Thoracic aorta (tissue), 2 donors: ENCODE data around the gene TBCE. TPM values are rescaled to one million over a fixed set of nuclear protein-coding genes. Genes with fewer than 3 reads are reported as not detected.

Source experiments
- ATAC-seq: fragments of 150-250 bp; one replicate; pipeline ENCODE4 v1.8.0; 2017; ENCODE audit warnings: low read depth; ENCODE audit not compliant: insufficient number of reproducible peaks, low FRiP score
- DNase-seq: peaks from one replicate; pipeline ENCODE4 v3.0.0-alpha.2; 2020; ENCODE audit warnings: low spot score
- H3K27ac ChIP-seq, 2 donors: fragments of 200-600 bp; sonication (generic); 1 replicate in 1 of 2; 2 replicates in 1 of 2; pipeline ENCODE4 v1.5.1; 2016; ENCODE audit warnings: mild to moderate bottlenecking in 2 of 2, moderate library complexity in 2 of 2
- H3K27me3 ChIP-seq: fragments of 200-600 bp; sonication (generic); replicated peaks from 2 replicates; pipeline ENCODE4 v1.6.0; 2016; ENCODE audit warnings: mild to moderate bottlenecking; ENCODE audit not compliant: insufficient read depth
- H3K36me3 ChIP-seq: fragments of 200-600 bp; sonication (generic); one replicate; pipeline ENCODE4 v1.5.1; 2016
- H3K4me1 ChIP-seq, 2 donors: fragments of 200-600 bp; sonication (generic); 1 replicate in 1 of 2; 2 replicates in 1 of 2; pipeline versions ENCODE4 v1.5.1 to v1.6.0; 2016; ENCODE audit warnings: low read depth in 2 of 2, mild to moderate bottlenecking in 1 of 2; ENCODE audit not compliant: control insufficient read depth in 1 of 2
- H3K4me3 ChIP-seq: fragments of 200-600 bp; sonication (generic); 2 replicates; pipeline ENCODE4 v1.5.1; 2016; ENCODE audit warnings: mild to moderate bottlenecking
- H3K9me3 ChIP-seq: fragments of 200-600 bp; sonication (generic); 2 replicates; pipeline ENCODE4 v1.5.1; 2016
- total RNA-seq, 2 donors: library from RNA; depleted of rRNA; stranded (reverse); fragments of >200 nt; gene quantifications; one replicate each; pipeline versions ENCODE4 v1.1.0 to v1.2.3, GENCODE V29; 2016
- TF ChIP-seq, protein P1 (sequence below): fragments of 200-600 bp; sonication (generic); IDR thresholded peaks from one replicate; pipeline ENCODE4 v1.5.1; 2019; ENCODE audit warnings: antibody characterized with exemption

TBCE gene
- total RNA-seq, 2 donors from 2014 or later = 16.9 to 30.1 TPM

DNA sequence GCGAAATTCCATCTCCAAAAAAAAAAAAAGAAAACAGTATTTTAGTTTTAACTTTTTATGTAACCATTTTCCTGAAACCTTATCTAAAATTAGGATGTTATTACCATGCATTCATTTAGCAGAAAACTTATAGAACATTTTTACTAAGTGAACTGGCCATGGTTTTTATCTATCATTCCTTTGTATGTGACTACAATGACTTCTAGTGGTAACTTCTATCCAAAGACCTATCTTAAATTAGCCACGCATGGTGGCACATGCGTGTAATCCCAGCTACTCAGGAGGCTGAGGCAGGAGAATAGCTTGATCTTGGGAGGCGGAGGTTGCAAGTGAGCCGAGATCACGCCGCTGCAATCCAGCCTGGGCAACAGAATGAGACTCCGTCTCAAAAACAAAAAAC is 27.5 kb upstream of the TBCE start:
- H3K9me3 ChIP-seq = no peaks in the 10 kb centered on the region
- H3K36me3 ChIP-seq = peaks cover 22% of the 10 kb centered on the region
- TF ChIP-seq, protein P1, sequence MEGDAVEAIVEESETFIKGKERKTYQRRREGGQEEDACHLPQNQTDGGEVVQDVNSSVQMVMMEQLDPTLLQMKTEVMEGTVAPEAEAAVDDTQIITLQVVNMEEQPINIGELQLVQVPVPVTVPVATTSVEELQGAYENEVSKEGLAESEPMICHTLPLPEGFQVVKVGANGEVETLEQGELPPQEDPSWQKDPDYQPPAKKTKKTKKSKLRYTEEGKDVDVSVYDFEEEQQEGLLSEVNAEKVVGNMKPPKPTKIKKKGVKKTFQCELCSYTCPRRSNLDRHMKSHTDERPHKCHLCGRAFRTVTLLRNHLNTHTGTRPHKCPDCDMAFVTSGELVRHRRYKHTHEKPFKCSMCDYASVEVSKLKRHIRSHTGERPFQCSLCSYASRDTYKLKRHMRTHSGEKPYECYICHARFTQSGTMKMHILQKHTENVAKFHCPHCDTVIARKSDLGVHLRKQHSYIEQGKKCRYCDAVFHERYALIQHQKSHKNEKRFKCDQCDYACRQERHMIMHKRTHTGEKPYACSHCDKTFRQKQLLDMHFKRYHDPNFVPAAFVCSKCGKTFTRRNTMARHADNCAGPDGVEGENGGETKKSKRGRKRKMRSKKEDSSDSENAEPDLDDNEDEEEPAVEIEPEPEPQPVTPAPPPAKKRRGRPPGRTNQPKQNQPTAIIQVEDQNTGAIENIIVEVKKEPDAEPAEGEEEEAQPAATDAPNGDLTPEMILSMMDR = no peak
- no peak for ATAC-seq
- DNase-seq = no peak
- no peak overlapping the region for H3K27ac ChIP-seq
- peaks cover 0 to 5% of the 10 kb centered on the region in 2 donors for H3K4me1 ChIP-seq
- no peaks in the 10 kb centered on the region for H3K27me3 ChIP-seq
- no peak overlapping the region for H3K4me3 ChIP-seq

DNA sequence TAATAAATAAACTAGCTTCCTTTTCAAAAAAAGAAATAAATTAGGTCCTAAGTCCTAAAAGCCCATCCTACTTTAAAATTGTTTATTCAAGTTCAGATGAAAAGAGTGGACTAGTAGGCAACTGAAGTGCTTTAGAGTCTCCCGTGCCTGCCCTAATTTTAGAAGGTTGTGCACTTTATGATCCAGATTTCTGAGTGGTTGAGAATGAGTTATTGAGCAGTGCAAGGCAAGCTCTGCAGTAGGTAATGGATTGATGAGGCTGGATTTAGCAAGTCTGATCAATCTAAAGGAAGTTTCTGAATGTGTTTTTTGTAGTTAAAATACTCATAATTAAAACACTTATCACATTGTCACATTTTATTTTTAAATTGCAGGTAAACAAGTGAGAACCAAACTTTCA is 25.9 kb upstream of the TBCE start:
- peaks cover 22% of the 10 kb centered on the region for H3K36me3 ChIP-seq
- no peak for DNase-seq

GRCh38 chr1:235342039-235342438 is 25.2 kb upstream of the TBCE start:
- Histone ChIP-seq H3K27me3 (no peaks in the 10 kb centered on the region), H3K27ac (no peak overlapping the region), H3K9me3 (no peaks in the 10 kb centered on the region), H3K4me3 (no peak overlapping the region), H3K4me1 (peaks cover 0 to under 1% of the 10 kb centered on the region in 2 donors), H3K36me3 (peaks cover 17% of the 10 kb centered on the region)
- ATAC-seq (no peak), DNase-seq (no peak)
- TF ChIP-seq, protein P1 = no peak

More for the DNA sequence above, 25.9 kb upstream of the TBCE start:
- TF ChIP-seq, protein P1 = no peak
- Histone ChIP-seq H3K9me3 (no peaks in the 10 kb centered on the region), H3K4me3 (no peak overlapping the region), H3K4me1 (peaks cover 0 to 5% of the 10 kb centered on the region in 2 donors), H3K27me3 (no peaks in the 10 kb centered on the region), H3K27ac (no peak overlapping the region)
- no peak for ATAC-seq

DNA sequence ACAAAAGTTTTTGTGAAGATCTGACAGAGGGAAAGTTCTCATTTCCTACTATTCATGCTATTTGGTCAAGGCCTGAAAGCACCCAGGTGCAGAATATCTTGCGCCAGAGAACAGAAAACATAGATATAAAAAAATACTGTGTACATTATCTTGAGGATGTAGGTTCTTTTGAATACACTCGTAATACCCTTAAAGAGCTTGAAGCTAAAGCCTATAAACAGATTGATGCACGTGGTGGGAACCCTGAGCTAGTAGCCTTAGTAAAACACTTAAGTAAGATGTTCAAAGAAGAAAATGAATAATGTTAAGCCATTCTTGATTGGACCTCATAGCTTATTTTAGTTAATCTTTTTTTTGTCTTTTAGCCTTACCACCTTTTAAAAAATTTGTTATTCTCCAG is 24.8 kb upstream of the TBCE start:
- H3K4me1 ChIP-seq = no peaks in the 10 kb centered on the region
- DNase-seq (no peak), ATAC-seq (no peak)
- TF ChIP-seq, protein P1 = no peak
- no peaks in the 10 kb centered on the region for H3K27me3 ChIP-seq
- no peak overlapping the region for H3K27ac ChIP-seq
- peaks cover 12% of the 10 kb centered on the region for H3K36me3 ChIP-seq
- no peaks in the 10 kb centered on the region for H3K9me3 ChIP-seq
- no peak overlapping the region for H3K4me3 ChIP-seq

DNA sequence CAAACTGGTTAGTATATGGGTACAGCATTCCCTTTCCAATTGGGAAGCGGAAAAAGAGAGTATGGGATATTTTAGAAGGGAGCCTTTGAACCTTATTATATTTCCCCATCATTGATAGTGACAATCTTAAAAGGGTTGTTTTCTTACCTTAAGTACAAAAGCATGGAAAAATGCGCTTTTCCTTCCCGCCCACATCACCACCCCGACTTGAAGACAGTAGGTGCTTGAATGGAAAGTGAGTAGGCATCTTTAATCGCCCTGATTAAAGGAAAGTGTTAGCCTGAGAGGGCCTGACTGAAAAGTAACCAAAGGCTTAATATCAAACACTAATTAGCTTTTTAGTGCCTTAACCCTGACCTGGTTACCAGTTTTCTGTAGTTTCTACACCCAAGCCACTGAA is 23.5 kb upstream of the TBCE start:
- DNase-seq = no peak
- Histone ChIP-seq H3K36me3 (peaks cover 11% of the 10 kb centered on the region), H3K27ac (no peak overlapping the region), H3K4me1 (no peaks in the 10 kb centered on the region), H3K9me3 (no peaks in the 10 kb centered on the region), H3K27me3 (no peaks in the 10 kb centered on the region), H3K4me3 (no peak overlapping the region)
- no peak for ATAC-seq
- TF ChIP-seq, protein P1 = no peak
